ENCODE measurements around the gene SERINC3.

DNA sequence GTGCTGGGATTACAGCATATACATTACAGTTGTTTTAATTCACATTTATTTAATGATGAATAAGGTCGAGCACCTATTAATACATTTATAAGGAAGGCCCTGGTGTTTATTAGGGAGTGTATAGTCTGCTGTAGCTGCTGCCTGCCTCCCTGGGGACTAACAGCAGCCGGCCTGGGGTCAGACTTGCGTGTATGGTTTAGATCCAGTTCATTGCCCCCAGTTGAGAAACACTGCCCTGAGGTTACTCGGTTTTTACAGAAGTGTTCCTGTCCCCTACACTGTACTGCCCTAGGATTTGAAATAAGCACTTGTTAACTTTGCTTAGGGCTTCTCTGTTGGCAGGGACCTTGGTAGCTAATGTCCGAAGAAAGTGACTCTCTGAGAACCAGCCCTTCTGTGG lies 42.2 kb downstream of the SERINC3 start:
- TF ChIP-seq, protein P1, sequence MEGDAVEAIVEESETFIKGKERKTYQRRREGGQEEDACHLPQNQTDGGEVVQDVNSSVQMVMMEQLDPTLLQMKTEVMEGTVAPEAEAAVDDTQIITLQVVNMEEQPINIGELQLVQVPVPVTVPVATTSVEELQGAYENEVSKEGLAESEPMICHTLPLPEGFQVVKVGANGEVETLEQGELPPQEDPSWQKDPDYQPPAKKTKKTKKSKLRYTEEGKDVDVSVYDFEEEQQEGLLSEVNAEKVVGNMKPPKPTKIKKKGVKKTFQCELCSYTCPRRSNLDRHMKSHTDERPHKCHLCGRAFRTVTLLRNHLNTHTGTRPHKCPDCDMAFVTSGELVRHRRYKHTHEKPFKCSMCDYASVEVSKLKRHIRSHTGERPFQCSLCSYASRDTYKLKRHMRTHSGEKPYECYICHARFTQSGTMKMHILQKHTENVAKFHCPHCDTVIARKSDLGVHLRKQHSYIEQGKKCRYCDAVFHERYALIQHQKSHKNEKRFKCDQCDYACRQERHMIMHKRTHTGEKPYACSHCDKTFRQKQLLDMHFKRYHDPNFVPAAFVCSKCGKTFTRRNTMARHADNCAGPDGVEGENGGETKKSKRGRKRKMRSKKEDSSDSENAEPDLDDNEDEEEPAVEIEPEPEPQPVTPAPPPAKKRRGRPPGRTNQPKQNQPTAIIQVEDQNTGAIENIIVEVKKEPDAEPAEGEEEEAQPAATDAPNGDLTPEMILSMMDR (IDR thresholded peaks at IDR 0.05; ENCODE audit: poor library complexity): no peak
- TF ChIP-seq EZH2 (IDR thresholded peaks at IDR 0.05; ENCODE audit: borderline replicate concordance): no peak
